GM12878 (cell line): Measurements from ENCODE around the gene WDR91.

Experiments
- JUND ChIP-seq: IDR thresholded peaks from 2 replicates; pipeline ENCODE4 v1.6.1; 2012; ENCODE audit warnings: low read depth, mild to moderate bottlenecking, low read length, improper control_type of control experiment, moderate library complexity
- RCOR1 ChIP-seq: conservative IDR thresholded peaks from 2 replicates; pipeline ENCODE4 v1.6.1; 2012; ENCODE audit warnings: low read depth, low read length, improper control_type of control experiment
- TF ChIP-seq, protein P1 (sequence below): IDR thresholded peaks from 2 replicates; pipeline ENCODE4 v1.6.1; 2011; ENCODE audit warnings: low read depth, low read length, improper control_type of control experiment, borderline replicate concordance

DNA sequence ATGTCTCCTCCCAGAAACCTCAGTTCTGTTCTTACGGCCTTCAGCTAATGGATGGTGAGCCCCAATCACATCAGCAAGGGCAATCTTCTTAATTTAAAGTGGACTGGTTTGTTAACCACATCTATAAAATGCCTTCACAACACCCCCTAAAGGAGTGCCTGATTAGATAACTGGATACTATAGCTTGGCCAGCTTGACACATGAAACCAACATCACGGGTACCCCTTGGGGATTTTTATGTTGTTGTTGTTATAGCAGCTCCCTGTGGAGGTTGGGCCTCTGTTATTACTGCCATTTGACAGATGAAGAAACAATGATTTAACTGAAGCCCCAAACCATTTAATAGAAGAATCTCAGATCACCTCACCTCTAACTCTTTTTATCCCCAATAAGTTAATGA is 49.1 kb upstream of the WDR91 start:
- TF ChIP-seq JUND (no peak), RCOR1 (no peak)
- TF ChIP-seq, protein P1, sequence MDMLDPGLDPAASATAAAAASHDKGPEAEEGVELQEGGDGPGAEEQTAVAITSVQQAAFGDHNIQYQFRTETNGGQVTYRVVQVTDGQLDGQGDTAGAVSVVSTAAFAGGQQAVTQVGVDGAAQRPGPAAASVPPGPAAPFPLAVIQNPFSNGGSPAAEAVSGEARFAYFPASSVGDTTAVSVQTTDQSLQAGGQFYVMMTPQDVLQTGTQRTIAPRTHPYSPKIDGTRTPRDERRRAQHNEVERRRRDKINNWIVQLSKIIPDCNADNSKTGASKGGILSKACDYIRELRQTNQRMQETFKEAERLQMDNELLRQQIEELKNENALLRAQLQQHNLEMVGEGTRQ: no peak
